ENCODE measurements around the gene RIMBP2.
"Not testable (repeated sequence)": the region's sequence is repeated elsewhere in the genome, so short reads cannot be mapped to it uniquely, and the experiment has no call there.

The RIMBP2 gene

DNA sequence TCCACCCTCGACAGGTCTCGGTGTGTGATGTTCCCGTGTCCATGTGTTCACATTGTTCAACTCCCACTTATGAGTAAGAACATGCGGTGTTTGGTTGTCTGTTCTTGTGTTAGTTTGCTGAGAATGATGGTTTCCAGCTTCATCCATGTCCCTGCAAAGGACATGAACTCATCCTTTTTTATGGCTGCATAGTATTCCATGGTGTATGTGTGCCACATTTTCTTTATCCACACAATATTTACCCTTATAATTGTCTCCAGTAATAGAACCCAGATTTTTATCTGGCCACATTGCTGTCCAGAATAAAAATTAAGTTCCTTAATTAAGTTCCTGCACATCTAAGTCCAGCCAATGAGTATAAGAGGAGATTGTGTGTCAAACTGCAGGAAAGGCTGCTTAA, 22.3 kb upstream of the RIMBP2 start:
- WGBS, 2 donors (ENCODE audit: extremely low coverage in 2 of 2, insufficient read length in 2 of 2, insufficient replicate concordance in 1 of 2), result no CpG with 5 or more reads among the region's 4 CpGs

GRCh38 chr12:130737731-130738130, 21.6 kb upstream of the RIMBP2 start:
- DNase-seq (ENCODE audit: low spot score), result no peak
- H4K8ac ChIP-seq (ENCODE audit: low read depth, low read length), result no peak overlapping the region

More for the DNA sequence above, 22.3 kb upstream of the RIMBP2 start:
- H2BK12ac ChIP-seq (ENCODE audit: low read length); H3K27ac ChIP-seq (replicated peaks; ENCODE audit: low read length); H3K18ac ChIP-seq (ENCODE audit: low read length); H3K9me3 ChIP-seq (replicated peaks in 1 of 2; ENCODE audit: control insufficient read depth in 2 of 2, insufficient read depth in 1 of 2, low read depth in 1 of 2, low read length in 2 of 2); H4K8ac ChIP-seq (ENCODE audit: low read depth, low read length); H2BK15ac ChIP-seq (ENCODE audit: low read length); H2AFZ ChIP-seq (ENCODE audit: low read length); H3K9ac ChIP-seq (ENCODE audit: low read depth, low read length, poor library complexity); H2BK5ac ChIP-seq (ENCODE audit: low read length); H2AK5ac ChIP-seq (ENCODE audit: low read depth, low read length); H3K4me1 ChIP-seq (ENCODE audit: control insufficient read depth in 2 of 2, insufficient read depth in 1 of 2, low read depth in 1 of 2, low read length in 2 of 2); H3K79me1 ChIP-seq (ENCODE audit: low read depth, low read length); DNase-seq (ENCODE audit: low spot score); H3K4me3 ChIP-seq (ENCODE audit: low read length in 2 of 2); H3K4me2 ChIP-seq (ENCODE audit: insufficient read depth, low read length, poor library complexity, severe bottlenecking); H3K4ac ChIP-seq (ENCODE audit: low read length); H3K36me3 ChIP-seq (replicated peaks in 1 of 2; ENCODE audit: control insufficient read depth in 2 of 2, insufficient read depth in 2 of 2, low read length in 2 of 2); H3K14ac ChIP-seq (ENCODE audit: low read length); H3K23ac ChIP-seq (ENCODE audit: low read depth, low read length, poor library complexity); H2BK120ac ChIP-seq (ENCODE audit: low read depth, low read length); H4K91ac ChIP-seq (ENCODE audit: low read depth, low read length, poor library complexity): not testable (repeated sequence)
- peaks cover 0 to 19% (median 0%) of the 10 kb centered on the region in 3 experiments for H3K27me3 ChIP-seq (ENCODE audit: control insufficient read depth in 3 of 3, insufficient read depth in 3 of 3, low read depth in 1 of 3, low read length in 3 of 3)

DNA sequence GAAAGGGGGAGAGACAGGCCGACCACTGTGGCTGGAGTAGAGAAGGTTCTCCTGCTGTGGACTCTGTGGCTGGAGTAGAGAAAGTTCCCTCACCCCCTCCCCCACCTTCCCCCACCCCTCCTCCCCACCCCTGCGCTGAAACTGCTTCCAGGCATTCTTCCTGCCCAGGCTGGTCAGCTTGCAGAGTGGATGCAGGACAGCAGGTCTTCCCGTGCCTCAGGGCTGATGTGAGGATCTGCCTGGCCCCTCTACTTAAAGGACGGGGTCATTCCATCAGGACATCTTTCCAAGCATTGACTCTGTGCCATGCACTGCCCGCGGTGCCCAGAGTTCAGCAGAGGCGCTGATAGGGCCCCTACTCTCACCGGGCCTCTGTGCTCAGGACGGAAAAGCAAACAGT, 13.2 kb upstream of the RIMBP2 start:
- Histone ChIP-seq H2BK120ac (ENCODE audit: low read depth, low read length) (no peak overlapping the region), H2BK5ac (ENCODE audit: low read length) (no peak overlapping the region), H3K23ac (ENCODE audit: low read depth, low read length, poor library complexity) (no peak overlapping the region), H3K4me2 (ENCODE audit: insufficient read depth, low read length, poor library complexity, severe bottlenecking) (no peak overlapping the region), H4K8ac (ENCODE audit: low read depth, low read length) (no peak overlapping the region), H2AK5ac (ENCODE audit: low read depth, low read length) (no peak overlapping the region), H3K4me1 (ENCODE audit: control insufficient read depth in 2 of 2, insufficient read depth in 1 of 2, low read depth in 1 of 2, low read length in 2 of 2) (peaks cover 0 to 5% of the 10 kb centered on the region in 2 donors), H3K9ac (ENCODE audit: low read depth, low read length, poor library complexity) (no peak overlapping the region), H3K36me3 (replicated peaks in 1 of 2; ENCODE audit: control insufficient read depth in 2 of 2, insufficient read depth in 2 of 2, low read length in 2 of 2) (peaks cover 0 to 4% of the 10 kb centered on the region in 2 donors), H2AFZ (ENCODE audit: low read length) (no peak overlapping the region), H3K18ac (ENCODE audit: low read length) (peak overlapping the region; percentile 61), H2BK15ac (ENCODE audit: low read length) (peak overlapping the region; percentile 4), H3K27me3 (ENCODE audit: control insufficient read depth in 3 of 3, insufficient read depth in 3 of 3, low read depth in 1 of 3, low read length in 3 of 3) (peaks cover 0 to 5% (median 0%) of the 10 kb centered on the region in 3 experiments), H2BK12ac (ENCODE audit: low read length) (no peak overlapping the region), H4K91ac (ENCODE audit: low read depth, low read length, poor library complexity) (no peak overlapping the region), H3K27ac (replicated peaks; ENCODE audit: low read length) (no peak overlapping the region), H3K9me3 (replicated peaks in 1 of 2; ENCODE audit: control insufficient read depth in 2 of 2, insufficient read depth in 1 of 2, low read depth in 1 of 2, low read length in 2 of 2) (peaks cover 4 to 10% of the 10 kb centered on the region in 2 donors), H3K14ac (ENCODE audit: low read length) (no peak overlapping the region), H3K4ac (ENCODE audit: low read length) (no peak overlapping the region), H3K79me1 (ENCODE audit: low read depth, low read length) (no peaks in the 10 kb centered on the region), H3K4me3 (ENCODE audit: low read length in 2 of 2) (no peak overlapping the region)
- DNase-seq (ENCODE audit: low spot score), result no peak
- WGBS, 2 donors (ENCODE audit: extremely low coverage in 2 of 2, insufficient read length in 2 of 2, insufficient replicate concordance in 1 of 2), result no CpG with 5 or more reads among the region's 9 CpGs

More at GRCh38 chr12:130737731-130738130, 21.6 kb upstream of the RIMBP2 start:
- Histone ChIP-seq H4K91ac (ENCODE audit: low read depth, low read length, poor library complexity) (no peak overlapping the region), H3K4me1 (ENCODE audit: control insufficient read depth in 2 of 2, insufficient read depth in 1 of 2, low read depth in 1 of 2, low read length in 2 of 2) (no peaks in the 10 kb centered on the region), H3K4me2 (ENCODE audit: insufficient read depth, low read length, poor library complexity, severe bottlenecking) (no peak overlapping the region), H3K27me3 (ENCODE audit: control insufficient read depth in 3 of 3, insufficient read depth in 3 of 3, low read depth in 1 of 3, low read length in 3 of 3) (peaks cover 0 to 19% (median 0%) of the 10 kb centered on the region in 3 experiments), H2BK12ac (ENCODE audit: low read length) (no peak overlapping the region), H3K14ac (ENCODE audit: low read length) (no peak overlapping the region), H3K27ac (replicated peaks; ENCODE audit: low read length) (no peak overlapping the region), H2BK120ac (ENCODE audit: low read depth, low read length) (no peak overlapping the region), H3K4ac (ENCODE audit: low read length) (no peak overlapping the region), H2BK15ac (ENCODE audit: low read length) (no peak overlapping the region), H2AFZ (ENCODE audit: low read length) (no peak overlapping the region), H2BK5ac (ENCODE audit: low read length) (no peak overlapping the region), H3K9ac (ENCODE audit: low read depth, low read length, poor library complexity) (no peak overlapping the region), H3K9me3 (replicated peaks in 1 of 2; ENCODE audit: control insufficient read depth in 2 of 2, insufficient read depth in 1 of 2, low read depth in 1 of 2, low read length in 2 of 2) (no peaks in the 10 kb centered on the region), H3K79me1 (ENCODE audit: low read depth, low read length) (no peaks in the 10 kb centered on the region), H3K23ac (ENCODE audit: low read depth, low read length, poor library complexity) (no peak overlapping the region), H3K18ac (ENCODE audit: low read length) (peak overlapping the region; percentile 36), H2AK5ac (ENCODE audit: low read depth, low read length) (no peak overlapping the region), H3K36me3 (replicated peaks in 1 of 2; ENCODE audit: control insufficient read depth in 2 of 2, insufficient read depth in 2 of 2, low read length in 2 of 2) (no peaks in the 10 kb centered on the region), H3K4me3 (ENCODE audit: low read length in 2 of 2) (no peak overlapping the region)
- no CpG with 5 or more reads among the region's 14 CpGs for WGBS, 2 donors (ENCODE audit: extremely low coverage in 2 of 2, insufficient read length in 2 of 2, insufficient replicate concordance in 1 of 2)

DNA sequence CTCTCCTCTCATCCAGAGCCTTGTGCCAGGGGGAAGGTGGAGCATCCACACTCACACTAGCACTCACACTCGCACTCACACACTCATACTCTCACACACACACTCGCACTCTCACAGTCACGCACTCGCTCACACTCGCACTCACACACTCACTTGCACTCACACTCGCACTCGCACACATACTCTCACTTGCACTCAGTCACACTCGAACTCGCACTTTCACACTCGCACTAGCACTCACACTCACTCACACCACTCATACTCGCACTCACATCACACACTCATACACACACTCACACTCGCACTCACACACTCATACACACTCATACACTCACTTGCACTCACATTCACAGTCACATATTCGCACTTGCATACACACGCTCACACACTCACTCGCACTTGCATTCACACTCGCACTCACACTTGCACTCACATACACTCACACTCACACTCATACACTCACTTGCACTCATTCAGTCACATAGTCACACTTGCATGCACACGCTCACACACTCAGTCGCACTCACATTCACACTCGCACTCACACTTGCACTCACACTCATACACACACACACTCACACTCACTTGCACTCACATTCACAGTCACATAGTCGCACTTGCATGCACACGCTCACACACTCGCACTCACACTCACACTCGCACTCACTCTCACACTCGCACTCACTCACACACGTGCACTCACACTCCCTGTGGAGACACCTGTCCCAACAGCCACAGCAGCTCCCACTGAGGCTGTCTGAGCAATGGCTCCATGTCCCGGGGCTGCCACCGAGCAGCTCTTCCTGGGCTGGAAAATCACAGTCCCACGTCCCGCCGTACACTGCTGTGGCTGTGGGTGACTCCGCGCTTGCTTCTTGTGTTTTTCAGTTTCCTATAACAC, 12.3 kb upstream of the RIMBP2 start:
- Histone ChIP-seq H3K14ac (ENCODE audit: low read length) (peak overlapping the region; percentile 3), H2BK15ac (ENCODE audit: low read length) (peak overlapping the region; percentile 62), H3K36me3 (replicated peaks in 1 of 2; ENCODE audit: control insufficient read depth in 2 of 2, insufficient read depth in 2 of 2, low read length in 2 of 2) (peaks cover 0 to 4% of the 10 kb centered on the region in 2 donors), H3K4ac (ENCODE audit: low read length) (no peak overlapping the region), H3K23ac (ENCODE audit: low read depth, low read length, poor library complexity) (peak overlapping the region; percentile 29), H3K4me2 (ENCODE audit: insufficient read depth, low read length, poor library complexity, severe bottlenecking) (no peak overlapping the region), H3K9me3 (replicated peaks in 1 of 2; ENCODE audit: control insufficient read depth in 2 of 2, insufficient read depth in 1 of 2, low read depth in 1 of 2, low read length in 2 of 2) (peaks cover 4 to 10% of the 10 kb centered on the region in 2 donors), H4K8ac (ENCODE audit: low read depth, low read length) (no peak overlapping the region), H2BK120ac (ENCODE audit: low read depth, low read length) (no peak overlapping the region), H2BK5ac (ENCODE audit: low read length) (no peak overlapping the region), H3K4me3 (ENCODE audit: low read length in 2 of 2) (peak overlapping the region in 1 of 2 donors; percentile 60), H3K4me1 (ENCODE audit: control insufficient read depth in 2 of 2, insufficient read depth in 1 of 2, low read depth in 1 of 2, low read length in 2 of 2) (peaks cover 0 to 5% of the 10 kb centered on the region in 2 donors), H3K9ac (ENCODE audit: low read depth, low read length, poor library complexity) (no peak overlapping the region), H2AFZ (ENCODE audit: low read length) (no peak overlapping the region), H4K91ac (ENCODE audit: low read depth, low read length, poor library complexity) (peak overlapping the region; percentile 33), H3K18ac (ENCODE audit: low read length) (no peak overlapping the region), H3K27me3 (ENCODE audit: control insufficient read depth in 3 of 3, insufficient read depth in 3 of 3, low read depth in 1 of 3, low read length in 3 of 3) (peaks cover 0 to 5% (median 0%) of the 10 kb centered on the region in 3 experiments), H3K79me1 (ENCODE audit: low read depth, low read length) (no peaks in the 10 kb centered on the region), H3K27ac (replicated peaks; ENCODE audit: low read length) (no peak overlapping the region), H2AK5ac (ENCODE audit: low read depth, low read length) (no peak overlapping the region), H2BK12ac (ENCODE audit: low read length) (no peak overlapping the region)
- no peak for DNase-seq (ENCODE audit: low spot score)
- 94 to 100% methylated on average over 8 to 18 of the region's 32 CpGs for WGBS, 2 donors (ENCODE audit: extremely low coverage in 2 of 2, insufficient read length in 2 of 2, insufficient replicate concordance in 1 of 2)

All from neuronal stem cell (in vitro differentiated cells).